Muscle of leg (tissue), 16 donors: ENCODE results near the gene SYT13. TPM values are rescaled to one million over a fixed set of nuclear protein-coding genes. Genes with fewer than 3 reads are reported as not detected.

Experiments used
- DNase-seq: peaks from one replicate; pipeline ENCODE4 v3.0.0; 2013
- H3K27ac ChIP-seq: one replicate; pipeline ENCODE4 v1.5.1; 2013; ENCODE audit warnings: mild to moderate bottlenecking, low read length, control low read depth
- H3K27me3 ChIP-seq: one replicate; pipeline ENCODE4 v1.6.1; 2013; ENCODE audit warnings: low read length; ENCODE audit not compliant: control insufficient read depth, insufficient read depth
- H3K36me3 ChIP-seq: one replicate; pipeline ENCODE4 v1.6.1; 2013; ENCODE audit warnings: low read length; ENCODE audit not compliant: control insufficient read depth, insufficient read depth
- H3K4me1 ChIP-seq: one replicate; pipeline ENCODE4 v1.6.1; 2013; ENCODE audit warnings: low read length; ENCODE audit not compliant: control insufficient read depth, insufficient read depth
- H3K4me3 ChIP-seq: one replicate; pipeline ENCODE4 v1.5.1; 2013; ENCODE audit warnings: low read length, control low read depth
- H3K9me3 ChIP-seq: replicated peaks from 2 replicates; pipeline ENCODE4 v1.6.1; 2013; ENCODE audit warnings: low read depth, low read length; ENCODE audit not compliant: control insufficient read depth
- WGBS: methylation state at CpG from one replicate; pipeline ENCODE4 v1.1.5; 2013; ENCODE audit warnings: missing lambda C conversion rate; ENCODE audit not compliant: insufficient coverage; 5-methylcytosine and 5-hydroxymethylcytosine counted together
- long read RNA-seq, 11 donors: transcript quantifications; one replicate each; lab custom pipeline, GENCODE V29; 2026
- polyA plus RNA-seq, 8 donors: library from polyadenylated mRNA; unstranded; fragments of 120-200 nt; gene quantifications; one replicate each; pipeline versions ENCODE4 v1.2.1 to v1.2.3, GENCODE V29; 2013; ENCODE audit warnings: inconsistent platforms in 1 of 8, low replicate concordance in 1 of 8; ENCODE audit not compliant: insufficient read length in 8 of 8, insufficient read depth in 1 of 8
- total RNA-seq: library from RNA; stranded (reverse); fragments of 120-200 nt; gene quantifications from one replicate; pipeline ENCODE4 v1.2.4, GENCODE V29; 2013

Gene SYT13, protein sequence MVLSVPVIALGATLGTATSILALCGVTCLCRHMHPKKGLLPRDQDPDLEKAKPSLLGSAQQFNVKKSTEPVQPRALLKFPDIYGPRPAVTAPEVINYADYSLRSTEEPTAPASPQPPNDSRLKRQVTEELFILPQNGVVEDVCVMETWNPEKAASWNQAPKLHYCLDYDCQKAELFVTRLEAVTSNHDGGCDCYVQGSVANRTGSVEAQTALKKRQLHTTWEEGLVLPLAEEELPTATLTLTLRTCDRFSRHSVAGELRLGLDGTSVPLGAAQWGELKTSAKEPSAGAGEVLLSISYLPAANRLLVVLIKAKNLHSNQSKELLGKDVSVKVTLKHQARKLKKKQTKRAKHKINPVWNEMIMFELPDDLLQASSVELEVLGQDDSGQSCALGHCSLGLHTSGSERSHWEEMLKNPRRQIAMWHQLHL
- total RNA-seq (0.49 TPM), polyA plus RNA-seq (1 to 10 TPM in 5 of 8 donors, under 1 TPM in 3; 0.49 to 1.9 (median 1.3) TPM)
- long read RNA-seq, donor 1 = 0 reads
- long read RNA-seq, donor 2 = 0 reads
- long read RNA-seq, donor 3 = 0 reads
- long read RNA-seq, donor 4 = 0 reads
- long read RNA-seq, donor 5, full-length matches to known transcripts = 4 of 4 reads
- long read RNA-seq, donor 5, partial matches to known transcripts = 0 of 4 reads
- long read RNA-seq, donor 5, other reads (novel, unspliced or antisense) = 0 of 4 reads
- long read RNA-seq, donor 6 = 0 reads
- long read RNA-seq, donor 7 = 0 reads
- long read RNA-seq, donor 8 = 0 reads
- long read RNA-seq, donor 9 = 0 reads
- long read RNA-seq, donor 10 = 0 reads
- long read RNA-seq, donor 11 = 0 reads

DNA sequence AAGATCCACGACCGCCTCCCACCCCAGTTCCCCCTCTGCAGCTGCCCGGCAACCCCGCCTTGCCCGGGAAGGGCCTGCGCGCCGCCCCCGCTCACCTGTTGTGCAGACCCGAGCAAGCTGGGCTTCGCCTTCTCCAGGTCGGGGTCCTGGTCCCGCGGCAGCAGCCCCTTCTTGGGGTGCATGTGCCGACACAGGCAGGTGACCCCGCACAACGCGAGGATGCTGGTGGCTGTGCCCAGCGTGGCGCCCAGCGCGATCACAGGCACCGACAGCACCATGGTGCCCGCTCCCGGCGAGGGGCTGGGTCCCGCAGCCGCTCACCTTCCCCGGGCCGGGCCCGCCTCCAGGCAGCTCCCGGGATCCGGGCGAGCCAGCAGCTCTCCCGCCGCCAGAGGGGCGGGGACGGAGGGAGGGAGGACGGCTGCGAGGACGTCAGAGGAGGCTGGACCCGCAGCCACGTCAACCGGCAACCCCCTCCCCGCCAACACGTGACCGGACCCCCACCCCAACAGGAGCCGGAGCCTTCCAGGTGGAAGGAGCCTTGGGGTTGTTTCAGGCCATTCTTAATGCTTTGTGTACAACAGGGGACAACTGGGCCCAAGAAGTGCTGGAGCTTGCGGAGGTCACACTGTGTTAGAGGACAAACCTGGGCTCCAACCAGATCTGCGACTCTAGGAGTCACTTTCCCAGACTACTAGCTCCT lies at the start of gene SYT13:
Gene SYT13 (minus strand): TSS at position 412 of the 703 bp plus-strand sequence. CDS start 134 bp downstream, at position 278.
- peaks cover 4% of the 10 kb centered on the region for H3K9me3 ChIP-seq
- peak within 1 kb of the TSS; percentile 27 for H3K4me3 ChIP-seq
- no peak within 1 kb of the TSS for H3K27ac ChIP-seq
- peak; percentile 66 for DNase-seq
- H3K4me1 ChIP-seq = peaks cover 11% of the 10 kb centered on the region
- WGBS = 2% methylated on average over 28 of the region's 50 CpGs
- no peaks in the 10 kb centered on the region for H3K36me3 ChIP-seq
- H3K27me3 ChIP-seq = peaks cover 44% of the 10 kb centered on the region

GRCh38 chr11:45335434-45335833 lies 49.3 kb upstream of the SYT13 start:
- no peaks in the 10 kb centered on the region for H3K9me3 ChIP-seq
- H3K36me3 ChIP-seq = no peaks in the 10 kb centered on the region
- no peak for DNase-seq
- no peak overlapping the region for H3K4me3 ChIP-seq
- H3K27ac ChIP-seq = no peak overlapping the region
- peaks cover 2% of the 10 kb centered on the region for H3K27me3 ChIP-seq
- peaks cover 18% of the 10 kb centered on the region for H3K4me1 ChIP-seq

GRCh38 chr11:45334836-45335235 lies 48.7 kb upstream of the SYT13 start:
- no peak overlapping the region for H3K4me3 ChIP-seq
- WGBS = 55% methylated on average over 2 of the region's 5 CpGs
- H3K9me3 ChIP-seq = no peaks in the 10 kb centered on the region
- no peaks in the 10 kb centered on the region for H3K36me3 ChIP-seq
- peak; percentile 68 for DNase-seq
- peaks cover 12% of the 10 kb centered on the region for H3K4me1 ChIP-seq
- H3K27ac ChIP-seq = peak overlapping the region; percentile 44
- peaks cover 2% of the 10 kb centered on the region for H3K27me3 ChIP-seq

DNA sequence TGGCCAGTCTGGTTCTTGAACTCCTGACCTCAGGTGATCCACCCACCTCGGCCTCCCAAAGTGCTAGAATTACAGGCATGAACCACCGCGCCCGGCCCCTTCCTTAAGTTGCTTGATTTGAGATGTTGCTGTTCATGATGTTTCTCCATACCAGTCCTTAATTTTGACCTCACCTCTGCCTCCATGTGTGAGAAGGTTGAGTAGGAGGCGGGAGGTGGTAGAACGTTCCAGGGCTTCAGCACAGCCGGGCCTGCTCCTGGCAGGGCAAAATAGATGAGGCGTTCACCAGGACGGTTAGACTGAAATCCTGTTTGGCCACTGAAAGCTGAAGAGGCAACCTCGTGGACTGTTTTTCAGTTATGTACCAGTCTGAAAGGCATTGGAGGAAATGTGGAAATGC lies 48.3 kb upstream of the SYT13 start:
- no peaks in the 10 kb centered on the region for H3K9me3 ChIP-seq
- peaks cover 11% of the 10 kb centered on the region for H3K4me1 ChIP-seq
- H3K27ac ChIP-seq = peak overlapping the region; percentile 44
- no peak overlapping the region for H3K4me3 ChIP-seq
- no peak for DNase-seq
- no peaks in the 10 kb centered on the region for H3K36me3 ChIP-seq
- 77% methylated on average over 6 of the region's 10 CpGs for WGBS
- H3K27me3 ChIP-seq = peaks cover 2% of the 10 kb centered on the region

DNA sequence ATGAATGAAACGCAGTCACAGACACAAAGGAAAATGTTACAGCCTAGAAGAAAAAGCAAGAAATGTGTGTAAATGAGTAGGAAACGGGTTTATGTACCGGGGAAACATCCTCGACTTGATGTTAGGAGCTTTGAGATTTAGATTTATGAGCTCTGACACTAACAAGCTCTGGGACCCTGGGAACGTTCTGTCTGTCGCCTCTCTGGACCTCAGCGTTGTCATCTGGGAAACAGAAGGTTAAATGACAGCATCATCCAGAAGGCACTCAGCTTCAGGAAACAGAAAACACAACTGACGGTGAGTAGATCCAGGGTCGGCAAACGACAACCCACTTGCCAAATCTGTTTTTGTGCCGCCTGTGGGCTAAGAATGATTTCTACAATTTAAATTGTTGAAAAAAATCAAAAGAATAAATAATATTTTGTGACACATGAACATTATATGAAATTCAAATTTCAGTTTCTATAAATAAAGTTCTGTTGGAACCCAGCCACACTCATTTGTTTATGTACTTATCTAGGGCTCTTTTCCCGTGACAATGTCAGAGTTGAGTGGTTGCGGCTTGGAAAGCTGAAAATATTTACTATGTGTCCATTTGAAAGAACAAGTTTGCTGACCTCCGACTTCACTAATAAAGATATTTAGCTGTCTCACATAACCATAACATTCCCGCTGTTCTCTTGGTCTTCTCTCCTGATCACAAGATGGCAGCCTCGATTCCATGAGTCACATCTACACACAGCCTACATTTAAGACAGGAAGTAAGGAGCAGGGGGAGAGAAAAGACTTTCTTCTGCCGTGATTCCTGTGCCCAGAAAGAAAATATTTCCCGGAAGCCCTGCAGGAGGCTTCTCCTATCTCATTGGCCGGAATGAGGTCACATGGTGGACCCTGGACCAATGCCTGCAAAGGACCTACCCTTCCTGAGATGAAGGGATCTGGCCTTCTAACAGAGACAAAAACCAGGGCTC lies 47.1 kb upstream of the SYT13 start:
- 35% methylated on average over 6 of the region's 19 CpGs for WGBS

GRCh38 chr11:45332276-45332934 lies 46.3 kb upstream of the SYT13 start:
- Histone ChIP-seq H3K4me1 (peaks cover 11% of the 10 kb centered on the region), H3K9me3 (peaks cover 2% of the 10 kb centered on the region), H3K27ac (peak overlapping the region; percentile 78), H3K4me3 (no peak overlapping the region), H3K27me3 (peaks cover 4% of the 10 kb centered on the region), H3K36me3 (no peaks in the 10 kb centered on the region)
- DNase-seq = peak; percentile 63
- 0% methylated on average over 1 of the region's 13 CpGs for WGBS

More for the DNA sequence above, 47.1 kb upstream of the SYT13 start:
- Histone ChIP-seq H3K4me1 (peaks cover 11% of the 10 kb centered on the region), H3K9me3 (no peaks in the 10 kb centered on the region), H3K27me3 (peaks cover 4% of the 10 kb centered on the region), H3K4me3 (no peak overlapping the region), H3K36me3 (no peaks in the 10 kb centered on the region), H3K27ac (peak overlapping the region; percentile 78)
- peak; percentile 80 for DNase-seq

GRCh38 chr11:45331839-45332238 lies 45.7 kb upstream of the SYT13 start:
- peaks cover 8% of the 10 kb centered on the region for H3K9me3 ChIP-seq
- H3K27me3 ChIP-seq = peaks cover 4% of the 10 kb centered on the region
- H3K4me1 ChIP-seq = peaks cover 11% of the 10 kb centered on the region
- WGBS = 67% methylated on average over 1 of the region's 4 CpGs
- H3K27ac ChIP-seq = no peak overlapping the region
- H3K4me3 ChIP-seq = no peak overlapping the region
- no peak for DNase-seq
- H3K36me3 ChIP-seq = no peaks in the 10 kb centered on the region

DNA sequence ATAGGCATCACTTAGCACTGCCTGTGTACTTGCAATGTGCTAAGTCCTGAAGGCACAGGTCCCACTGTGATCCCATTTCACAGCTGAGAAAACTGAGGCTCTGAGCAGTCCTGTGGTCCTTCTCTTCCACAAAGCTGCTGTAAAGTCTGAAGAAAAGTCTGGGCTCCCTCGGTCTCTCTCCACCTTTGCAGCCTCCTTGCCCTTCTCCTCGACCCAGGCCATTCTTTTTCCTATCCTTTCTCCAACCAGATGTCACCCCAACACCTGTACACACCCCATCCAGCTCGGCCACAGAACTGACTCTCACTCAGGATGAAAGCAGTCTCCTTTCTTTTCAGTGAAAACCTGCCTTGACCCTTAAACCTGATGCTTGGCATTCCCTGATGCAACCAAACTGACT lies 42.6 kb upstream of the SYT13 start:
- H3K27me3 ChIP-seq = peaks cover 4% of the 10 kb centered on the region
- no peaks in the 10 kb centered on the region for H3K36me3 ChIP-seq
- DNase-seq = no peak
- H3K4me3 ChIP-seq = no peak overlapping the region
- H3K27ac ChIP-seq = no peak overlapping the region
- 74% methylated on average over 3 of the region's 3 CpGs for WGBS
- peaks cover 12% of the 10 kb centered on the region for H3K4me1 ChIP-seq
- peaks cover 8% of the 10 kb centered on the region for H3K9me3 ChIP-seq

- Histone ChIP-seq H3K4me3 (no peak overlapping the region), H3K9me3 (peaks cover 8% of the 10 kb centered on the region), H3K27ac (no peak overlapping the region), H3K27me3 (peaks cover 5% of the 10 kb centered on the region), H3K4me1 (peaks cover 34% of the 10 kb centered on the region), H3K36me3 (no peaks in the 10 kb centered on the region)
- no peak for DNase-seq
- 64% methylated on average over 2 of the region's 6 CpGs for WGBS
Measured at GRCh38 chr11:45324459-45324858, 38.3 kb upstream of the SYT13 start.
